Epithelial cell of prostate (primary cell): Measurements from ENCODE around the gene CIAO3.

Experiments
- DNase-seq: peaks from one replicate; pipeline ENCODE4 v3.0.0-alpha.2; 2011; ENCODE audit warnings: low read depth, low spot score
- H3K27ac ChIP-seq: fragments of 450-650 bp; 2 replicates; pipeline ENCODE4 v1.5.1; 2017; ENCODE audit warnings: mild to moderate bottlenecking

The CIAO3 gene

GRCh38 chr16:739560-740458 lies 988 bp downstream of the CIAO3 start:
- DNase-seq, result no peak
- H3K27ac ChIP-seq, result peak overlapping the region; percentile 49

- no peak for DNase-seq
- H3K27ac ChIP-seq, result no peak overlapping the region
Observed at GRCh38 chr16:736936-737481, 3.8 kb downstream of the CIAO3 start.

GRCh38 chr16:735982-736453 lies 4.8 kb downstream of the CIAO3 start:
- no peak for DNase-seq
- H3K27ac ChIP-seq, result no peak overlapping the region

GRCh38 chr16:734981-735881 lies 5.6 kb downstream of the CIAO3 start:
- DNase-seq, result no peak
- no peak overlapping the region for H3K27ac ChIP-seq

- DNase-seq, result no peak
Observed at GRCh38 chr16:734208-734980, 6.4 kb downstream of the CIAO3 start.

GRCh38 chr16:733382-734207 lies 7.2 kb downstream of the CIAO3 start:
- DNase-seq, result no peak
- H3K27ac ChIP-seq, result no peak overlapping the region

More at GRCh38 chr16:734208-734980, 6.4 kb downstream of the CIAO3 start:
- H3K27ac ChIP-seq, result no peak overlapping the region

- H3K27ac ChIP-seq, result no peak overlapping the region
- DNase-seq, result no peak
Observed at GRCh38 chr16:732936-733335, 7.9 kb downstream of the CIAO3 start.

GRCh38 chr16:732332-732731 lies 8.5 kb downstream of the CIAO3 start:
- no peak overlapping the region for H3K27ac ChIP-seq
- DNase-seq, result no peak

- no peak for DNase-seq
- H3K27ac ChIP-seq, result no peak overlapping the region
Observed at GRCh38 chr16:730666-731509, 9.9 kb downstream of the CIAO3 start.

- DNase-seq, result no peak
- H3K27ac ChIP-seq, result no peak overlapping the region
Observed at GRCh38 chr16:729768-730665, 10.8 kb downstream of the CIAO3 start.

GRCh38 chr16:728890-729744 lies 11.7 kb downstream of the CIAO3 start:
- no peak for DNase-seq
- no peak overlapping the region for H3K27ac ChIP-seq

- peak; percentile 41 for DNase-seq
- peak overlapping the region; percentile 45 for H3K27ac ChIP-seq
Observed at GRCh38 chr16:728131-728889, 12.5 kb downstream of the CIAO3 start.

GRCh38 chr16:727291-727977 lies 13.4 kb downstream of the CIAO3 start:
- peak overlapping the region; percentile 45 for H3K27ac ChIP-seq
- DNase-seq, result no peak

GRCh38 chr16:726438-727290 lies 14.1 kb downstream of the CIAO3 start, which contains the start of the genes CCDC78 and HAGHL:
TSS of gene CCDC78 (minus strand) at chr16:726443. CDS start at chr16:726367, 76 bp downstream.
TSS of gene HAGHL (plus strand) at chr16:727106. CDS start at chr16:727510, 404 bp downstream.
- peak within 1 kb of the TSS; percentile 45 for H3K27ac ChIP-seq
- DNase-seq, result no peak
